ENCODE results near the gene CDC42EP1. TPM values are rescaled to one million over a fixed set of nuclear protein-coding genes. Genes with fewer than 3 reads are reported as not detected.

Gene CDC42EP1
- total RNA-seq, 1 experiment from 2014 or later = 62.5 TPM

DNA sequence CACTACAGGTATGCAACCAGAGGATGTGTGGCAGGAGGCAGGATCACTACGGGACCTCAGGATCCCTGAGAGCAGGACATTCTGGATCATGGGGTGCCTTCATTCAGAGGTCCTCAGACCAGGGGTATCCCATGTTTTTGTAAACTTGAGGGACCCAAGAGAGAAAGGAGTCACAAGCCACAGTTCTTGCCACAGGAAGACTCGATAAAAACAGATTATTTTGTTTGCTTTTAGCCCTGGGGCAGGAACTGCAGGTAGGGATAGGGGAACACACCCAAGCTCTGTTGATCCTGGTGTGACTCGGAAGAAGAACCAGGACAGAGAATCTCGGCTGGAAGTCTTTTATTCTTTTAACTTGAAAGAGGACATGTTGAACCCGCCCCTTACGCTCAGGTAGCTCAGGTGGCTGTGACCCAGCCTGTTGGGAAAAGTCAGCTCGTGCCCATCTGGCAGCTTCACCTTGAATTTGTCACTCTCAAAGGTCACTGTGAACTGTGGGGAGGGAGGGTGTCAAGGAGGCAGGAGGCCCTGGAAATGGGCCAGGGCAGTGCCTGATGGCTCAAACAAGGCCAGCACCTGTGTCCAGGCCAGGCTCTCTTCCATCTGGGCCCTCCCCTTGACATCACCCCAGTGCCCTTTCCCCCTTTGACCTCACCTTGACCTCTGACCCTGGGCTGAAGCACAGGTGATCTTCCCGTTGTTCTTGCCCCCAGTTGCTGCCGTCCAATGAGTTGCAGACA, 9.8 kb downstream of the CDC42EP1 start:
- Histone ChIP-seq H3K36me3 (ENCODE audit: control insufficient read depth, insufficient read depth, low read length) (no peaks in the 10 kb centered on the region), H3K27ac (ENCODE audit: low read length) (no peak overlapping the region), H3K4me1 (ENCODE audit: control insufficient read depth, insufficient read depth, low read length) (peaks cover 23% of the 10 kb centered on the region), H3K9me3 (ENCODE audit: control insufficient read depth, insufficient read depth, low read depth, low read length) (no peaks in the 10 kb centered on the region), H3K27me3 (ENCODE audit: control insufficient read depth, insufficient read depth, low read length) (no peaks in the 10 kb centered on the region), H3K4me3 (ENCODE audit: low read depth in 2 of 2, low read length in 2 of 2) (no peak overlapping the region)
- intact Hi-C loops (cut with micrococcal nuclease; ENCODE audit: unreplicated experiment) = no loop called here
- TF ChIP-seq SIN3A (IDR thresholded peaks at IDR 0.05; ENCODE audit: borderline replicate concordance, insufficient read depth, low read depth, low read length) = no peak
- TF ChIP-seq TCF7L2 (IDR thresholded peaks at IDR 0.05; ENCODE audit: low read depth, low read length) = no peak
- peak; percentile 39 for TF ChIP-seq POLR2AphosphoS5 (IDR thresholded peaks at IDR 0.05; ENCODE audit: low read depth, low read length)
- ChIA-PET POLR2A (interaction anchor here (0.8 kb wide), 1 partner anchor 341 kb away, joined by 3 read pairs; no protein-coding TSS in a partner anchor), CTCF (no interaction called here)
- no TSS peak for BruUV-seq (replicated peaks)
- DNase-seq (ENCODE audit: low read depth, low spot score) (no peak), ATAC-seq (peak; percentile 8)
- in situ Hi-C loops (cut with HindIII; ENCODE audit: low pct_unique_long_range_greater_than_20kb, low sequenced_read_pairs) = no loop called here

DNA sequence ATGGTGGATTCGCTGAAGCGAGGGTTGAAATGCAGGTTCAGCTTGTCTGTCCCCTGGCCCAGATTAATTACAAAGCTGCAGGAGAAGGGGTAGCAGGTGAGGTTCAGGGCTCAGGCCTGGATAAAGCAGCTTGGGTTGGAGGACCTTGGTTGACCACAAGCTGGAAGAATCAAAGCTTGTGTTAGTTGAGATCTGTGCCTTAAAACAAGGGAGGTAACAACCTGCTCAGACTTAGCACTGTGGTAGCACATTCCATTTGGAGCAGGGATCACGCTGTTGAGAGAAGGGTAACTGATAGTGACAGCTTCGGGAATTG, 10.3 kb downstream of the CDC42EP1 start:
- H3K4me3 ChIP-seq (ENCODE audit: low read depth in 2 of 2, low read length in 2 of 2) = no peak overlapping the region
- intact Hi-C loops (cut with micrococcal nuclease; ENCODE audit: unreplicated experiment) (no loop called here), in situ Hi-C loops (cut with HindIII; ENCODE audit: low pct_unique_long_range_greater_than_20kb, low sequenced_read_pairs) (no loop called here)
- POLR2A ChIA-PET = interaction anchor here (0.6 kb wide), 1 partner anchor 10 kb away, joined by 19 read pairs; no protein-coding TSS in a partner anchor
- CTCF ChIA-PET = no interaction called here
- H3K4me1 ChIP-seq (ENCODE audit: control insufficient read depth, insufficient read depth, low read length) = peaks cover 23% of the 10 kb centered on the region
- ATAC-seq (0 out of 2 replicates have a peak, but pooled peaks have one; percentile 19), DNase-seq (ENCODE audit: low read depth, low spot score) (no peak)
- no peaks in the 10 kb centered on the region for H3K27me3 ChIP-seq (ENCODE audit: control insufficient read depth, insufficient read depth, low read length)
- H3K9me3 ChIP-seq (ENCODE audit: control insufficient read depth, insufficient read depth, low read depth, low read length) = no peaks in the 10 kb centered on the region
- H3K36me3 ChIP-seq (ENCODE audit: control insufficient read depth, insufficient read depth, low read length) = no peaks in the 10 kb centered on the region
- TF ChIP-seq TCF7L2 (IDR thresholded peaks at IDR 0.05; ENCODE audit: low read depth, low read length) (no peak), POLR2AphosphoS5 (IDR thresholded peaks at IDR 0.05; ENCODE audit: low read depth, low read length) (no peak; the same call in 1 of the 2 replicates), SIN3A (IDR thresholded peaks at IDR 0.05; ENCODE audit: borderline replicate concordance, insufficient read depth, low read depth, low read length) (no peak)
- TF ChIP-seq, protein P1, sequence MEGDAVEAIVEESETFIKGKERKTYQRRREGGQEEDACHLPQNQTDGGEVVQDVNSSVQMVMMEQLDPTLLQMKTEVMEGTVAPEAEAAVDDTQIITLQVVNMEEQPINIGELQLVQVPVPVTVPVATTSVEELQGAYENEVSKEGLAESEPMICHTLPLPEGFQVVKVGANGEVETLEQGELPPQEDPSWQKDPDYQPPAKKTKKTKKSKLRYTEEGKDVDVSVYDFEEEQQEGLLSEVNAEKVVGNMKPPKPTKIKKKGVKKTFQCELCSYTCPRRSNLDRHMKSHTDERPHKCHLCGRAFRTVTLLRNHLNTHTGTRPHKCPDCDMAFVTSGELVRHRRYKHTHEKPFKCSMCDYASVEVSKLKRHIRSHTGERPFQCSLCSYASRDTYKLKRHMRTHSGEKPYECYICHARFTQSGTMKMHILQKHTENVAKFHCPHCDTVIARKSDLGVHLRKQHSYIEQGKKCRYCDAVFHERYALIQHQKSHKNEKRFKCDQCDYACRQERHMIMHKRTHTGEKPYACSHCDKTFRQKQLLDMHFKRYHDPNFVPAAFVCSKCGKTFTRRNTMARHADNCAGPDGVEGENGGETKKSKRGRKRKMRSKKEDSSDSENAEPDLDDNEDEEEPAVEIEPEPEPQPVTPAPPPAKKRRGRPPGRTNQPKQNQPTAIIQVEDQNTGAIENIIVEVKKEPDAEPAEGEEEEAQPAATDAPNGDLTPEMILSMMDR (IDR thresholded peaks at IDR 0.05) = no peak
- TF ChIP-seq, protein P2, sequence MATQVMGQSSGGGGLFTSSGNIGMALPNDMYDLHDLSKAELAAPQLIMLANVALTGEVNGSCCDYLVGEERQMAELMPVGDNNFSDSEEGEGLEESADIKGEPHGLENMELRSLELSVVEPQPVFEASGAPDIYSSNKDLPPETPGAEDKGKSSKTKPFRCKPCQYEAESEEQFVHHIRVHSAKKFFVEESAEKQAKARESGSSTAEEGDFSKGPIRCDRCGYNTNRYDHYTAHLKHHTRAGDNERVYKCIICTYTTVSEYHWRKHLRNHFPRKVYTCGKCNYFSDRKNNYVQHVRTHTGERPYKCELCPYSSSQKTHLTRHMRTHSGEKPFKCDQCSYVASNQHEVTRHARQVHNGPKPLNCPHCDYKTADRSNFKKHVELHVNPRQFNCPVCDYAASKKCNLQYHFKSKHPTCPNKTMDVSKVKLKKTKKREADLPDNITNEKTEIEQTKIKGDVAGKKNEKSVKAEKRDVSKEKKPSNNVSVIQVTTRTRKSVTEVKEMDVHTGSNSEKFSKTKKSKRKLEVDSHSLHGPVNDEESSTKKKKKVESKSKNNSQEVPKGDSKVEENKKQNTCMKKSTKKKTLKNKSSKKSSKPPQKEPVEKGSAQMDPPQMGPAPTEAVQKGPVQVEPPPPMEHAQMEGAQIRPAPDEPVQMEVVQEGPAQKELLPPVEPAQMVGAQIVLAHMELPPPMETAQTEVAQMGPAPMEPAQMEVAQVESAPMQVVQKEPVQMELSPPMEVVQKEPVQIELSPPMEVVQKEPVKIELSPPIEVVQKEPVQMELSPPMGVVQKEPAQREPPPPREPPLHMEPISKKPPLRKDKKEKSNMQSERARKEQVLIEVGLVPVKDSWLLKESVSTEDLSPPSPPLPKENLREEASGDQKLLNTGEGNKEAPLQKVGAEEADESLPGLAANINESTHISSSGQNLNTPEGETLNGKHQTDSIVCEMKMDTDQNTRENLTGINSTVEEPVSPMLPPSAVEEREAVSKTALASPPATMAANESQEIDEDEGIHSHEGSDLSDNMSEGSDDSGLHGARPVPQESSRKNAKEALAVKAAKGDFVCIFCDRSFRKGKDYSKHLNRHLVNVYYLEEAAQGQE (IDR thresholded peaks at IDR 0.05; ENCODE audit: insufficient read depth in 1 of 2, low read depth in 2 of 2, low read length in 1 of 2) = no peak
- H3K27ac ChIP-seq (ENCODE audit: low read length) = no peak overlapping the region
- BruUV-seq (replicated peaks) = no TSS peak
